H9 (cell line): Measurements from ENCODE around the gene SLC7A1. TPM values are rescaled to one million over a fixed set of nuclear protein-coding genes. Genes with fewer than 3 reads are reported as not detected.

Experiments
- DNase-seq: peaks from one replicate; pipeline ENCODE4 v3.0.0-alpha.2; 2017
- H2AFZ ChIP-seq: one replicate; pipeline ENCODE4 v1.6.1; 2013; ENCODE audit warnings: mild to moderate bottlenecking, low read length, control low read depth, moderate library complexity
- H2AK5ac ChIP-seq: 2 replicates; pipeline ENCODE4 v1.6.1; 2013; ENCODE audit warnings: low read length, control low read depth, mixed read lengths; ENCODE audit not compliant: insufficient read length
- H2BK120ac ChIP-seq: one replicate; pipeline ENCODE4 v1.6.1; 2013; ENCODE audit warnings: low read depth, mild to moderate bottlenecking, low read length, control low read depth, inconsistent platforms; ENCODE audit not compliant: poor library complexity, severe bottlenecking
- H2BK12ac ChIP-seq: 2 replicates; pipeline ENCODE4 v1.6.1; 2013; ENCODE audit warnings: low read length, control low read depth, mixed read lengths, low read depth; ENCODE audit not compliant: insufficient read length
- H2BK15ac ChIP-seq: 2 replicates; pipeline ENCODE4 v1.6.1; 2013; ENCODE audit warnings: low read depth, low read length, control low read depth
- H2BK20ac ChIP-seq: one replicate; pipeline ENCODE4 v1.6.1; 2013; ENCODE audit warnings: low read depth, mild to moderate bottlenecking, low read length, control low read depth, inconsistent platforms; ENCODE audit not compliant: poor library complexity, severe bottlenecking
- H2BK5ac ChIP-seq: 2 replicates; pipeline ENCODE4 v1.6.1; 2013; ENCODE audit warnings: low read length, control low read depth, mixed read lengths; ENCODE audit not compliant: insufficient read length
- H3K14ac ChIP-seq: 2 replicates; pipeline ENCODE4 v1.6.1; 2013; ENCODE audit warnings: low read length, control low read depth; ENCODE audit not compliant: insufficient read depth
- H3K18ac ChIP-seq: 2 replicates; pipeline ENCODE4 v1.6.1; 2013; ENCODE audit warnings: low read depth, mild to moderate bottlenecking, mixed read lengths, low read length, control low read depth; ENCODE audit not compliant: insufficient read length
- H3K23ac ChIP-seq: 2 replicates; pipeline ENCODE4 v1.6.1; 2013; ENCODE audit warnings: low read length, control low read depth, mixed read lengths, low read depth; ENCODE audit not compliant: insufficient read length
- H3K23me2 ChIP-seq: 2 replicates; pipeline ENCODE4 v1.6.1; 2013; ENCODE audit warnings: low read depth, mild to moderate bottlenecking, mixed read lengths, low read length, control low read depth; ENCODE audit not compliant: insufficient read length, poor library complexity, severe bottlenecking
- H3K27ac ChIP-seq: 2 replicates; pipeline ENCODE4 v1.5.1; 2013; ENCODE audit warnings: low read length, control low read depth, mixed read lengths, low read depth; ENCODE audit not compliant: insufficient read length
- H3K27me3 ChIP-seq: 2 replicates; pipeline ENCODE4 v1.6.1; 2013; ENCODE audit warnings: low read length, control low read depth, inconsistent platforms; ENCODE audit not compliant: insufficient read depth
- H3K4ac ChIP-seq: 2 replicates; pipeline ENCODE4 v1.6.1; 2013; ENCODE audit warnings: low read depth, mild to moderate bottlenecking, control low read depth, inconsistent platforms, low read length, moderate library complexity
- H3K4me1 ChIP-seq: 2 replicates; pipeline ENCODE4 v1.6.1; 2013; ENCODE audit warnings: low read length, control low read depth, inconsistent platforms; ENCODE audit not compliant: insufficient read depth
- H3K4me2 ChIP-seq: 2 replicates; pipeline ENCODE4 v1.6.1; 2013; ENCODE audit warnings: low read length, control low read depth, mixed read lengths; ENCODE audit not compliant: insufficient read length, insufficient read depth
- H3K56ac ChIP-seq: 2 replicates; pipeline ENCODE4 v1.6.1; 2013; ENCODE audit warnings: low read depth, mild to moderate bottlenecking, mixed read lengths, low read length, control low read depth; ENCODE audit not compliant: insufficient read length
- H3K79me1 ChIP-seq: 2 replicates; pipeline ENCODE4 v1.6.1; 2013; ENCODE audit warnings: low read depth, mild to moderate bottlenecking, moderate library complexity, low read length, control low read depth, inconsistent platforms; ENCODE audit not compliant: insufficient read depth, poor library complexity, severe bottlenecking
- H3K79me2 ChIP-seq: 2 replicates; pipeline ENCODE4 v1.6.1; 2013; ENCODE audit warnings: low read length, control low read depth, inconsistent platforms; ENCODE audit not compliant: insufficient read depth
- H3K9ac ChIP-seq: 2 replicates; pipeline ENCODE4 v1.6.1; 2013; ENCODE audit warnings: low read length, control low read depth, mixed read lengths; ENCODE audit not compliant: insufficient read length; ENCODE audit errors: extremely low read depth
- H3K9me3 ChIP-seq: one replicate; pipeline ENCODE4 v1.6.1; 2013; ENCODE audit warnings: low read depth, low read length, inconsistent platforms; ENCODE audit not compliant: control insufficient read depth
- H3T11ph ChIP-seq: one replicate; pipeline ENCODE4 v1.6.1; 2013; ENCODE audit warnings: mild to moderate bottlenecking, low read length, control low read depth, inconsistent platforms
- H4K20me1 ChIP-seq: one replicate; pipeline ENCODE4 v1.6.1; 2013; ENCODE audit not compliant: control insufficient read depth, insufficient read length, insufficient read depth
- H4K5ac ChIP-seq: 2 replicates; pipeline ENCODE4 v1.6.1; 2013; ENCODE audit warnings: low read depth, mild to moderate bottlenecking, mixed read lengths, low read length, control low read depth; ENCODE audit not compliant: insufficient read length
- H4K8ac ChIP-seq: replicated peaks from 2 replicates; pipeline ENCODE4 v1.6.1; 2013; ENCODE audit warnings: low read length, control low read depth, mixed read lengths, low read depth; ENCODE audit not compliant: insufficient read length
- H4K91ac ChIP-seq: 2 replicates; pipeline ENCODE4 v1.6.1; 2013; ENCODE audit warnings: low read depth, mild to moderate bottlenecking, moderate library complexity, mixed read lengths, low read length, control low read depth; ENCODE audit not compliant: insufficient read length
- H3K27ac Mint-ChIP-seq, 3 experiments: 2 replicates in 2 of 3; 3 replicates in 1 of 3; pipeline ENCODE4 v1.8.0; 2020 to 2021; ENCODE audit warnings: mixed read lengths in 3 of 3, mild to moderate bottlenecking in 1 of 3, moderate library complexity in 1 of 3
- H3K27me3 Mint-ChIP-seq: 2 replicates; pipeline ENCODE4 v1.8.0; 2021; ENCODE audit warnings: low read depth, mild to moderate bottlenecking, moderate library complexity, mixed read lengths
- H3K36me3 Mint-ChIP-seq, 3 experiments: 2 replicates in 2 of 3; 3 replicates in 1 of 3; pipeline ENCODE4 v1.8.0; 2020 to 2021; ENCODE audit warnings: low read depth in 3 of 3, mixed read lengths in 3 of 3; ENCODE audit not compliant: insufficient read depth in 1 of 3
- H3K4me1 Mint-ChIP-seq, 2 experiments: 2 replicates each; pipeline ENCODE4 v1.8.0; 2020; ENCODE audit warnings: mixed read lengths in 2 of 2
- H3K4me3 Mint-ChIP-seq, 2 experiments: 2 replicates in 1 of 2; 3 replicates in 1 of 2; pipeline ENCODE4 v1.8.0; 2020 to 2021; ENCODE audit warnings: mild to moderate bottlenecking in 2 of 2, mixed read lengths in 2 of 2, moderate library complexity in 1 of 2
- H3K9me3 Mint-ChIP-seq, 2 experiments: 2 replicates in 1 of 2; 3 replicates in 1 of 2; pipeline ENCODE4 v1.8.0; 2020; ENCODE audit warnings: mild to moderate bottlenecking in 2 of 2, mixed read lengths in 2 of 2, moderate library complexity in 1 of 2
- CTCF ChIP-seq: fragments of 200-600 bp; sonication (generic); conservative IDR thresholded peaks from 3 replicates; pipeline ENCODE4 v1.8.0; 2021; ENCODE audit warnings: antibody characterized with exemption, mild to moderate bottlenecking
- WGBS: extraction: QIAGEN DNeasy Blood & Tissue Kit; methylation state at CpG from one replicate; pipeline ENCODE4 v1.1.7; 2013; ENCODE audit warnings: missing lambda C conversion rate, low lambda C conversion rate, mixed read lengths; ENCODE audit not compliant: insufficient read length; ENCODE audit errors: extremely low coverage; 5-methylcytosine and 5-hydroxymethylcytosine counted together
- total RNA-seq: library from RNA; stranded (reverse); gene quantifications from 2 replicates; pipeline ENCODE4 v1.2.1, GENCODE V29; 2021

SLC7A1 gene
- total RNA-seq, 1 experiment from 2014 or later = 109 TPM

- Mint-ChIP-seq H3K4me1 (peaks cover 23% of the 10 kb centered on the region in 2 experiments), H3K27ac (no peak overlapping the region), H3K36me3 (no peaks in the 10 kb centered on the region), H3K27me3 (peaks cover 5% of the 10 kb centered on the region), H3K4me3 (no peak overlapping the region), H3K9me3 (no peaks in the 10 kb centered on the region)
- Histone ChIP-seq H4K8ac (no peak overlapping the region), H3K4me1 (peaks cover 3% of the 10 kb centered on the region; the same call in 1 of the 2 replicates), H3K79me1 (no peaks in the 10 kb centered on the region), H3K4ac (no peak overlapping the region), H3K9ac (no peak overlapping the region), H2AK5ac (no peak overlapping the region), H2BK15ac (no peak overlapping the region), H2BK120ac (no peak overlapping the region), H2BK5ac (no peak overlapping the region), H4K20me1 (no peaks in the 10 kb centered on the region), H3T11ph (no peak overlapping the region), H2AFZ (no peak overlapping the region), H3K79me2 (no peaks in the 10 kb centered on the region), H2BK12ac (no peak overlapping the region), H3K4me2 (no peak overlapping the region), H3K27me3 (no peaks in the 10 kb centered on the region; the same call in 1 of the 2 replicates), H3K23me2 (no peaks in the 10 kb centered on the region), H3K56ac (no peak overlapping the region), H3K27ac (no peak overlapping the region), H4K91ac (no peak overlapping the region), H2BK20ac (no peak overlapping the region), H3K9me3 (no peaks in the 10 kb centered on the region), H3K14ac (no peak overlapping the region), H3K23ac (no peak overlapping the region), H3K18ac (no peak overlapping the region), H4K5ac (no peak overlapping the region)
- DNase-seq = no peak
- no CpG with 5 or more reads among the region's 8 CpGs for WGBS
- TF ChIP-seq CTCF = no peak
Measured at GRCh38 chr13:29494520-29494919, 101.0 kb downstream of the SLC7A1 start.
